ENCODE results near the gene SARS2. TPM values are rescaled to one million over a fixed set of nuclear protein-coding genes. Genes with fewer than 3 reads are reported as not detected.
"Not testable (repeated sequence)": the region's sequence is repeated elsewhere in the genome, so short reads cannot be mapped to it uniquely, and the experiment has no call there.

Gene SARS2
- total and polyA plus RNA-seq, 2 donors from 2014 or later = 30.6 to 34.8 TPM

- DNase-seq (no peak), FAIRE-seq (no peak)
- peaks cover 0 to 23% (median 18%) of the 10 kb centered on the region in 3 donors for H3K36me3 ChIP-seq (ENCODE audit: control insufficient read depth in 2 of 3, insufficient read depth in 3 of 3, low read length in 3 of 3)
- peaks cover 0 to 2% (median 0%) of the 10 kb centered on the region in 3 donors for H3K4me1 ChIP-seq (ENCODE audit: control insufficient read depth in 2 of 3, insufficient read depth in 2 of 3, low read depth in 1 of 3, low read length in 3 of 3)
- H3K27me3 ChIP-seq (ENCODE audit: control insufficient read depth, insufficient read depth, low read length) = no peaks in the 10 kb centered on the region
- intact Hi-C loops (cut with DNase I) = no loop called here
- no peak overlapping the region for H3K27ac ChIP-seq (ENCODE audit: low read depth in 2 of 2, low read length in 2 of 2)
- H3K4me3 ChIP-seq (ENCODE audit: low read length in 3 of 3) = no peak overlapping the region
- TF ChIP-seq CTCF (IDR thresholded peaks at IDR 0.05; ENCODE audit: borderline replicate concordance, extremely low read depth, insufficient read depth) = no peak
- H3K9ac ChIP-seq (ENCODE audit: low read length in 3 of 3) = no peak overlapping the region
- H3K9me3 ChIP-seq (ENCODE audit: control insufficient read depth in 2 of 3, insufficient read depth in 1 of 3, low read length in 3 of 3) = no peaks in the 10 kb centered on the region
Measured at GRCh38 chr19:38888876-38889275, 41.7 kb downstream of the SARS2 start.

GRCh38 chr19:38884691-38885090 is 45.9 kb downstream of the SARS2 start:
- DNase-seq; H3K4me1 ChIP-seq (ENCODE audit: control insufficient read depth in 2 of 3, insufficient read depth in 2 of 3, low read depth in 1 of 3, low read length in 3 of 3); H3K9ac ChIP-seq (ENCODE audit: low read length in 3 of 3); intact Hi-C loops (cut with DNase I); FAIRE-seq; H3K27ac ChIP-seq (ENCODE audit: low read depth in 2 of 2, low read length in 2 of 2); H3K27me3 ChIP-seq (ENCODE audit: control insufficient read depth, insufficient read depth, low read length); H3K4me3 ChIP-seq (ENCODE audit: low read length in 3 of 3); H3K9me3 ChIP-seq (ENCODE audit: control insufficient read depth in 2 of 3, insufficient read depth in 1 of 3, low read length in 3 of 3): not testable (repeated sequence)
- peaks cover 0 to 19% (median 13%) of the 10 kb centered on the region in 3 donors for H3K36me3 ChIP-seq (ENCODE audit: control insufficient read depth in 2 of 3, insufficient read depth in 3 of 3, low read length in 3 of 3)

DNA sequence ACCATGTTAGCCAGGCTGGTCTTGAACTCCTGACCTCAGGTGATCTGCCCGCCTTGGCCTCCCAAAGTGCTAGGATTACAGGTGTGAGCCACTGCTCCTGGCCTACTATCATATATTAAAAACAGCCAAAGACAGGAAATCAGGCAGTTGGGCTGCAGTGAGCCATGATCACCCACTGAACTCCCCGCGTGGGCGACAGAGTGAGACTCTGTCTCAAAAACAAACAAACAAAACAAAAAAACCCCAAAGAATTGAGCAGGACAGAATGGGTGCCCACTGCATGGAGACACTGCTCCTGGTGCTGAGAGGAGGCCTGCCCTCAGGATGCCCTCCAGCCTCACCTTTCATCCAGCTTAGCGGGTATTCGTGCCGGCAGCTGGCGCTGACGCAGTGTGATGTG is 47.3 kb downstream of the SARS2 start:
- no peaks in the 10 kb centered on the region for H3K27me3 ChIP-seq (ENCODE audit: control insufficient read depth, insufficient read depth, low read length)
- no peak overlapping the region for H3K4me3 ChIP-seq (ENCODE audit: low read length in 3 of 3)
- no peak for TF ChIP-seq CTCF (IDR thresholded peaks at IDR 0.05; ENCODE audit: borderline replicate concordance, extremely low read depth, insufficient read depth)
- no peak overlapping the region for H3K9ac ChIP-seq (ENCODE audit: low read length in 3 of 3)
- DNase-seq = no peak
- no peak for FAIRE-seq
- H3K36me3 ChIP-seq (ENCODE audit: control insufficient read depth in 2 of 3, insufficient read depth in 3 of 3, low read length in 3 of 3) = peaks cover 0 to 8% (median 2%) of the 10 kb centered on the region in 3 donors
- H3K27ac ChIP-seq (ENCODE audit: low read depth in 2 of 2, low read length in 2 of 2) = no peak overlapping the region
- no peaks in the 10 kb centered on the region for H3K9me3 ChIP-seq (ENCODE audit: control insufficient read depth in 2 of 3, insufficient read depth in 1 of 3, low read length in 3 of 3)
- H3K4me1 ChIP-seq (ENCODE audit: control insufficient read depth in 2 of 3, insufficient read depth in 2 of 3, low read depth in 1 of 3, low read length in 3 of 3) = no peaks in the 10 kb centered on the region
- intact Hi-C loops (cut with DNase I) = no loop called here

DNA sequence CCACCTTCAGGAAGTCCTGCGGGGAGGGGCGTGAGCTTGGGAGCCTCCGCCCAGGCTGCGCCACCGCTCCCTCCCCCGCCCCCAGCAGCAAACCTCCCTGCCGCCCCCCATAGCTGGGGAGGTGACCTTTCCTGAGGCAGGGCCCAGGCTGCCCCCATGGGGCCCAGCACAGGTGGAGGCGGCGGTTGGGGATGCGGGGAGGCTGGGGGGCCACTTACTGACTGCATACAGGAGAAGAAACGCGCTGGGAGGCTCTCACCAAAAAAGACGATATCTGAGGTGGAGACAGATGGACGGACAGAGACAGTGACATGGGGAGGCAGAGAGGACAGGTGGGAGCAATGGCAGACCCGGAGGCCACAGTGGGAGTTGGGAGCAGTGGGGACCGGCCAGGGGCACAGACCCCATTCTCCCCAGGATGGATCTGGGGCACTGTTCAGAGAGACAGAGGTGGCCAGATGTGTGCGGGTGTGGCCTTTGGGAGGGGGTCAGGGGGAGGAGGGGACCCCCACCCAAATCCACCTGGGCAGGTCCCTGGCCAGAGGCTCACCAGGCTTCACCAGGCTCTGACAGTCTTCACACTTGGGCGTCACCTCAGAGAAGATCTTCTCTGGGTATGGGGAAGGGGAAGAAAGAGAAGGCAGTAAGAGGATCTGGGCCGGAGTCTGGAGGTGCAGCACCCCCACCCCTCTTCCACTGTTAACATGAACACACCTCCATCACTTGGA is 49.5 kb downstream of the SARS2 start:
- intact Hi-C loops (cut with DNase I) = no loop called here
- no peak overlapping the region for H3K4me3 ChIP-seq (ENCODE audit: low read length in 3 of 3)
- no peak for DNase-seq
- peaks cover 0 to 4% (median 0%) of the 10 kb centered on the region in 3 donors for H3K4me1 ChIP-seq (ENCODE audit: control insufficient read depth in 2 of 3, insufficient read depth in 2 of 3, low read depth in 1 of 3, low read length in 3 of 3)
- no peaks in the 10 kb centered on the region for H3K9me3 ChIP-seq (ENCODE audit: control insufficient read depth in 2 of 3, insufficient read depth in 1 of 3, low read length in 3 of 3)
- H3K27me3 ChIP-seq (ENCODE audit: control insufficient read depth, insufficient read depth, low read length) = no peaks in the 10 kb centered on the region
- H3K36me3 ChIP-seq (ENCODE audit: control insufficient read depth in 2 of 3, insufficient read depth in 3 of 3, low read length in 3 of 3) = peaks cover 0 to 8% (median 2%) of the 10 kb centered on the region in 3 donors
- no peak for FAIRE-seq
- no peak overlapping the region for H3K9ac ChIP-seq (ENCODE audit: low read length in 3 of 3)
- no peak overlapping the region for H3K27ac ChIP-seq (ENCODE audit: low read depth in 2 of 2, low read length in 2 of 2)
- TF ChIP-seq CTCF (IDR thresholded peaks at IDR 0.05; ENCODE audit: borderline replicate concordance, extremely low read depth, insufficient read depth) = no peak
